Measurements from ENCODE around the gene BICC1. TPM values are rescaled to one million over a fixed set of nuclear protein-coding genes. Genes with fewer than 3 reads are reported as not detected.

Gene BICC1
- total RNA-seq (ENCODE audit: unreplicated experiment), result 1.1 TPM
- long read RNA-seq, partial matches to known transcripts, result 1 of 1 reads
- long read RNA-seq, other reads (novel, unspliced or antisense), result 0 of 1 reads

- Mint-ChIP-seq H3K4me3 (ENCODE audit: unreplicated experiment) (peak within 1 kb of the TSS; percentile 97), H3K27ac (ENCODE audit: unreplicated experiment) (peak within 1 kb of the TSS; percentile 52), H3K9me3 (ENCODE audit: unreplicated experiment) (no peaks in the 10 kb centered on the region), H3K27me3 (ENCODE audit: unreplicated experiment) (peaks cover 3% of the 10 kb centered on the region), H3K4me1 (ENCODE audit: unreplicated experiment) (peaks cover 10% of the 10 kb centered on the region), H3K36me3 (ENCODE audit: low read depth, unreplicated experiment) (peaks cover 5% of the 10 kb centered on the region)
- peak; percentile 54 for DNase-seq (ENCODE audit: low spot score)
- TF ChIP-seq CTCF (IDR thresholded peaks at IDR 0.05; ENCODE audit: unreplicated experiment), result no peak
Observed at GRCh38 chr10:58512491-58513187, at the start of gene BICC1. Gene BICC1, plus strand, starts transcription at chr10:58512872. Its CDS starts 272 bp downstream, at chr10:58513144.

GRCh38 chr10:58464956-58465355 is 47.7 kb upstream of the BICC1 start:
- Mint-ChIP-seq H3K4me1 (ENCODE audit: unreplicated experiment) (no peaks in the 10 kb centered on the region), H3K27ac (ENCODE audit: unreplicated experiment) (no peak overlapping the region), H3K9me3 (ENCODE audit: unreplicated experiment) (peaks cover 6% of the 10 kb centered on the region), H3K4me3 (ENCODE audit: unreplicated experiment) (no peak overlapping the region), H3K27me3 (ENCODE audit: unreplicated experiment) (no peaks in the 10 kb centered on the region), H3K36me3 (ENCODE audit: low read depth, unreplicated experiment) (peaks cover 5% of the 10 kb centered on the region)
- TF ChIP-seq CTCF (IDR thresholded peaks at IDR 0.05; ENCODE audit: unreplicated experiment), result no peak
- DNase-seq (ENCODE audit: low spot score), result no peak

- no peak for DNase-seq (ENCODE audit: low spot score)
- Mint-ChIP-seq H3K4me3 (ENCODE audit: unreplicated experiment) (no peak overlapping the region), H3K9me3 (ENCODE audit: unreplicated experiment) (peaks cover 6% of the 10 kb centered on the region), H3K36me3 (ENCODE audit: low read depth, unreplicated experiment) (peaks cover 5% of the 10 kb centered on the region), H3K27ac (ENCODE audit: unreplicated experiment) (no peak overlapping the region), H3K4me1 (ENCODE audit: unreplicated experiment) (no peaks in the 10 kb centered on the region), H3K27me3 (ENCODE audit: unreplicated experiment) (no peaks in the 10 kb centered on the region)
- no peak for TF ChIP-seq CTCF (IDR thresholded peaks at IDR 0.05; ENCODE audit: unreplicated experiment)
Observed at GRCh38 chr10:58465629-58466028, 47.0 kb upstream of the BICC1 start.

GRCh38 chr10:58467931-58468635 is 44.6 kb upstream of the BICC1 start:
- no peak overlapping the region for H3K27ac Mint-ChIP-seq (ENCODE audit: unreplicated experiment)
- no peak for DNase-seq (ENCODE audit: low spot score)
- H3K27me3 Mint-ChIP-seq (ENCODE audit: unreplicated experiment), result no peaks in the 10 kb centered on the region
- H3K36me3 Mint-ChIP-seq (ENCODE audit: low read depth, unreplicated experiment), result peaks cover 1% of the 10 kb centered on the region
- no peaks in the 10 kb centered on the region for H3K4me1 Mint-ChIP-seq (ENCODE audit: unreplicated experiment)
- H3K9me3 Mint-ChIP-seq (ENCODE audit: unreplicated experiment), result peaks cover under 1% of the 10 kb centered on the region
- H3K4me3 Mint-ChIP-seq (ENCODE audit: unreplicated experiment), result no peak overlapping the region
- no peak for TF ChIP-seq CTCF (IDR thresholded peaks at IDR 0.05; ENCODE audit: unreplicated experiment)

GRCh38 chr10:58473976-58474375 is 38.7 kb upstream of the BICC1 start:
- Mint-ChIP-seq H3K9me3 (ENCODE audit: unreplicated experiment) (no peaks in the 10 kb centered on the region), H3K4me3 (ENCODE audit: unreplicated experiment) (no peak overlapping the region), H3K4me1 (ENCODE audit: unreplicated experiment) (peaks cover 11% of the 10 kb centered on the region), H3K27me3 (ENCODE audit: unreplicated experiment) (no peaks in the 10 kb centered on the region), H3K36me3 (ENCODE audit: low read depth, unreplicated experiment) (no peaks in the 10 kb centered on the region), H3K27ac (ENCODE audit: unreplicated experiment) (no peak overlapping the region)
- DNase-seq (ENCODE audit: low spot score), result no peak
- TF ChIP-seq CTCF (IDR thresholded peaks at IDR 0.05; ENCODE audit: unreplicated experiment), result no peak
